HG02870 (cell line): ENCODE results near the gene CD93.

Experiments
- ATAC-seq: cut with Tn5 transposase; IDR thresholded peaks from one replicate; pipeline ENCODE4 v1.9.1; 2021; ENCODE audit warnings: mild to moderate bottlenecking, moderate library complexity; ENCODE audit not compliant: unreplicated experiment

CD93 gene

DNA sequence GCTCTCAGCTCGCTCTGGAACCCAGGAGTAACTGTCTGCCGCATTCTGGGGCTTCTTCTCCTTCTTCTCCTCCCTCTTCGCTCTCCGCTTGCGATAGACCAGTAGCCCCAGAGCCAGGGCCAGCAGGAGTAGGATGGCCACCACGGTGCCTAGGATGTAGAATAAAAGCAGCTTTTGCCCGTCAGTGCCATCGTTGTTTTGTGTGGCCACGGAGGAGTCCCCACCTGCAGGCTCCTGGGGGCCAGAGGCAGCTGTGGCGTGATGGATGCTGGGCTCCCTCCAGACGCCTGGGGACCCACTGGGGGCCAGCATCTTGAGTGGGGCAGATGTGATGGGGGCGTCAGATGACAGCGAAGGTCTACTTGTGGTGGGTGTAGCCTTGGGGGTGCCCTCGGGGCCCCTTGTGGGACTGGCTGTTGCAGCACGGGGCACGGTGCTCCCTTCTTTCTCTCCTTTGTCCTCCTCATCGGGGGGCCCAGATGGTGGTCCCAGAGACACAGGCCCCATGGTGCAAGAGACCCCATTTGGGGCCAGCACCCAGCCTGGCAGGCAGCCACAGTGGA is 1.8 kb downstream of the CD93 start:
- no peak for ATAC-seq

DNA sequence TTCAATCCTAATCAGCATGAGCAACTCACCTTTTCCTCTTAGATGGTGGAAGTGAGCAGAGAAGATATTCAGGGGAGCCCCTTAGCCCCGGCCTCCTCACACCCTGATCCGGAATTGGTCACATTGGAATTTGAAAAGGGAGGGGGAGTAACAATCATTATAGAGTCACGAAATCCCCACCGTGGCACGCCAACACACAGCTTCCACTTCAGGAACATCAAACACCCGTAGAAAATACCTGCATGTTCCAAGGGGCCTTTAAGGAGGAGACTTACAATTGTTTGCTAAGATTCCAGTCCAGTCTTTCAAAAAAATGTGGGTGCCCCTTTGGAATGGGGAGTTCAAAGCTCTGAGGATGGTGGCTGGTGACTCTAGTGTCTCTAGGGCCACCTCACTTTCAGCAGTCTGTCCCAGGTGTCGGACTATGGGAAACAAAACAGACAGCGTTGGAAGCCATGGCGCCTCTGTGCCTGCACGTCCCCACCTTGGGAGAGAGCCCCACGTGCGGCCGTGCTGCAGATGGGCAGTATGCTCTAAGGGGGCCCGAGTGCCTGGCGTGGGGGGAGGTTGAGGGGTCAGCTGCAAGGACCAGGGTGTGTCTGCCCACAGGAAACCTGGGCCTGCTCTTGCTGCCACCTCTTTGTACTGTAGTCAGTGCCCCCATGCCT is 2.4 kb downstream of the CD93 start:
- no peak for ATAC-seq

- no peak for ATAC-seq
These were observed 3.1 kb downstream of the CD93 start for GRCh38 chr20:23082846-23083552.

- ATAC-seq: no peak
These were observed 4.8 kb downstream of the CD93 start for GRCh38 chr20:23081263-23081819.

- ATAC-seq: no peak
These were observed 5.6 kb downstream of the CD93 start for GRCh38 chr20:23080521-23080920.

DNA sequence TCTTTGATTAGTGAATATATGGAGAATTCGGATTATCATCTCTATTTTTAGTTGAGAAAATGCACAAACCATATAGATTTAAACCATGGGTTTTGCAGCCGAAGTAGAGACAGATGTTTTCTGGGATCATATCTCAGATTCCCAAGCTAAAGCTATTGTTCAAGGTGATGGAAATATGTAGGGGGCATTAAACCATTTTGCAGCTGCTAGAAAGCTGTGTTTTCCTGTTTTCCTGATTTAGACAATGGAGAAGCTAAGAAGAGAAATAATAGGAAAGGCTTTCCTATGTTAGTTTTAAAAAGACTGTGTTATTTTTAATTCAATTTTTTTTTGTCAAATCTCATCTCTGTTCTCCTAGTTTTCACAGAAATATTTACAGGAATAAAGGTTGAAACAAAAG is 6.2 kb downstream of the CD93 start:
- no peak for ATAC-seq

DNA sequence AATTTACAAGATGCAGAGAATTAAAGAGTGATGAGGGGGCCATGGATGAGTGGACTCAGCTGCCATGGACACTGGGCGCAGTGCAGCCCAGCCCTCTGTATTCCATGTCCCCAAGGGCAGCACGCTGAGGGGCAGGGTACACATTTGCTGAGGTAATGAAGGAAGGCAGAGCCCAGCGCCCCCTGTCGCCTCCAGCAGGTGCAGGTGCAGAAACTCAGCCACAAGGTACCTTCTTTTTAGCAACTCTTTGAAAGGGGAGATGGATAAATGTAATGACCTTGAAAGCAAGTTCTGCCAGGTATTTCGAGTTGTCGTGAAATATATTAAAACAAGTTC is 7.1 kb downstream of the CD93 start:
- ATAC-seq: no peak

DNA sequence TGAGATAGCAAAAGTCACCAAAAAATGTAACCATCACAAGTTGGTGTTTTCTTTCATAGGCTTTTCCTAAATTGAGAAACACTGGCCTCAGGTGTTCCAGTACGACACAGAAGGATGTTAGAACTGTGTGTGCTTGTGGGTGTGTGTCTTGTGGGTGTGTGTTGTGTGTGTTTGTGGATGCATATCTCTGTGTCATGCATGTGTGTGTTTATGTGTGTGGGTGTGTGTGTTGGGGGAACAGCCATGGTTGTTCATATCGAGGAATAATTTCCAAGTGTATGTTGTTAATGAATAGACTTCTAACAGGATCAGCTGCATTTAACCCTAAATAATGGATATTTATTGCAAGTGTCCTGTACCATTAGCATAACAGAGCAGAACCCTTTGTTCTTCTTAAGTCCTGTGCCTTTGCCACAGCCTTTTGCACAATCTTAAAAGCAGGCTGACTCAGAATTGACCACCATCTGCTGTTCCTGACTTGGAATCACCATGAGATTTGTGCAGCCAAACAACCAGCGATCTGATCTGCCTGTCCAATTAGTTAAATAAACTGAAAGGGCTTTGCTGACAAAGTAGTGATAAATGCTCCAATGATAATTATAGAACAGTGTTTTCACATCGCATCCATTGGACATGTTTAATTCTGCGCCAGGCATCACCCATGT is 7.6 kb downstream of the CD93 start:
- no peak for ATAC-seq

DNA sequence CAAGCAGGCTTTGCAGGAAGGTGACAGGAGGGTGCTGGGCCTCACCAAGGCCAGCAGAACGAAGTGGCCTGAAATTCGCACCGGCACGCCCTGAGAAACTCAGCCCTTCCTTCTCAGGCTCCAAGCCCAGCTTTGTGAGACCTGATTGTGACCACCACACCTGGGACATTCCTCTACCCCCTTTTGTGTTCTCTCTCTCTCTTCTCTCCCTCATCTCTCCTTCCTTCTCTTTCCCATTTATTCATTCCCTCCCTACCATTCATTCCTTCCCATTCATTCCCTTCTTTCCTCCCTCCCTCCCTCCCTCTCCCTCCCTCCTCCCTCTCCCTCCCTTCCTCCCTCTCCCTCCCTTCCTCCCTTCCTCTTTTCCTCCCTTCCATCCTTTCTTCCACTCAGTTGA is 8.8 kb downstream of the CD93 start:
- no peak for ATAC-seq

DNA sequence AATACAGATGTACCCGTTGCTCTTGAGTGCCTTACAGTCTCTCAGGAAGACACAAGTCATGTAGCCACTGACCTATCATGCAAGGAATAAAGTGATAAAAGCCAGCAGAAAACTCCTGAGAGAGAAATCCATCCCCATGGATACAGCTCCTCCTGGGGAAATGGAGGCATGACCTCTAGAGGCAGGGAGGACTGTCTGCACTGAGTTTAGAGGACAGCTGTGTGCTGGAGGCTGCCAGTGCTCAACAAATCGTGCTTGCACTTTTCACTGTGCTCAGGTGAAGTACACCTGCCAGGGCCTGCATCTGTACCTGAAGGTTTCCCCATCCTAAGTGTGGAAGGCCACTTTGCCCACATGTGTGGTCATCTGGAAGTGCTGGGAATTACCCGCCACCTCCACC is 12.1 kb downstream of the CD93 start:
- no peak for ATAC-seq

GRCh38 chr20:23072892-23073586 is 13.1 kb downstream of the CD93 start:
- ATAC-seq: no peak

GRCh38 chr20:23071996-23072395 is 14.1 kb downstream of the CD93 start:
- no peak for ATAC-seq

- no peak for ATAC-seq
These were observed 14.7 kb downstream of the CD93 start for GRCh38 chr20:23071398-23071797.

DNA sequence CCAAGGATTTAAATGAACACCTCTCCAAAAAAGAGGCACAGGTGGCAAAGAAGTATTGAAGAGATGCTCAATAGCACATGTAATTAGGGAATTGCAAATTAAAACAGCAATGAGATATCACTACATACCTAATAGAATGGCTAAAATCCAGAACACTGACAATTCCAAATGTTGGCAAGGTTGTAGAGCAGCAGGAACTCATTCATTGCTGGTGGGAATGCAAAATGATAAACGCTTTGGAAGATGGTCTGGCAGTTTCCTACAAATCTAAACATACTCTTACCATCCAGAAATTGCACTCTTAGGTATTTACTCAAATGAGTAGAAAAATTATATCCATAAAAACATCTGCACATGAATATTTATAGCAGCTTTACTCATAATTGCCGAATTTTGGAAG is 17.0 kb downstream of the CD93 start:
- no peak for ATAC-seq

DNA sequence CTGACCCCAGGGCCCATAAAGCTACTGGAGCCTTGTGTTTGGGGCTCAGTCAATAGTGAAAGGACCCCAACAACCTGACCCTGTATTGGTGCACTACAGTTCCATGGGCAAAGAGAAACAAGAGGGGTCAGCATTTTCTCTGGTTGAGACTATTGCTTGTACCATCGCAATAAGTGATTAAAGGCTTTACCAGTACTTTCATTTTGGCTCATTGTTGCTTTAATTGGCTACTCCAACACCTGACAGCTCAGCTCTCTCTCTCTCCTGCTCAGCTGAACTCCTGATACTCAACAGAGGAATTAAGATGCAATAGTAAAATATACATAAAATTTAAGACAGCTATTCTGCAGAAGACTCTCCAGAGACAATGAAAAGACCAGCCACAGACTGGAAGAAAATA is 17.8 kb downstream of the CD93 start:
- no peak for ATAC-seq

DNA sequence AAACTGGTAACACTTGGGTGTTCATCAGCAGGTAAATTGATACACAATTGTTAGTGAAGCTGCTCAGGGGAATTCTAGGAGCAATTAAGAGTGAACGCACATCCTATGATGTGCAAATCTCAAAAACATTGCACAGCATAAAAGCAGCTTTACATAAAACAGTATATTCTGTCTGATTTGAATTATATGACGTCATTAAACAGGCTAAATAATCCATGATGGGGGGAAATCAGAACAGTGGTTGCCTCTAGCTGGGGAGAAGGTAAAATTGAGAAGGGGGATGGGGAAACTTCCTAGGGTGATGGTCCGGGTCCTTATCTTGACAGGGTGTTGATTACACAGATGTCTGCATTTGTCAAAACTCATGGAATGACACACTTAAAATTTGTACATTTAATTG is 19.4 kb downstream of the CD93 start:
- ATAC-seq: no peak

GRCh38 chr20:23065266-23066201 is 20.6 kb downstream of the CD93 start:
- ATAC-seq: no peak

- ATAC-seq: no peak
These were observed 22.5 kb downstream of the CD93 start for GRCh38 chr20:23063581-23063980.

GRCh38 chr20:23063168-23063567 is 23.0 kb downstream of the CD93 start:
- no peak for ATAC-seq

DNA sequence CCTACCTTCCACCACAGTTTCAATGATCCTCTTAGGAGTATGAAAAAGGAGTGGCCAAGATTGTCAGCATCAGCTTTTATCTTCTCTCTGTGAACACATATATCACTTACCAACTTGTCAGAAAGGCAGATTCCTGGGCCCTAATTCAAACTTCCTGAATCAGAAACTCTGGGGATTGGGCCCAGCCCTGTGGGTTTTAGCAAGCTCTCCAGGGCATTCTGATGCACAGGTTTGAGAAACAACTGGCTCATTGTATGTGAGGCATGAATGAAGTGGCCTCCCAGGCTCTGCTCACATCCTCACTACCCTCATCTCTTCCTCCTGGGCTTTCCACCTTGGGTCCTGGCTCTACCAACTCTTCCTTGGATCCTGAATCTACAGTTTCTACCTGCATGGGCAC is 23.5 kb downstream of the CD93 start:
- no peak for ATAC-seq
